HAP-1 (cell line): Measurements from ENCODE around the gene CD38.

Experiments
- DNase-seq, 2 experiments: peaks; one replicate each; pipeline ENCODE4 v3.0.0-alpha.2; 2016 to 2020; ENCODE audit warnings: low spot score in 2 of 2
- H3K27me3 ChIP-seq: fragments of 250-450 bp; sonication (Bioruptor Pico); 2 replicates; pipeline ENCODE4 v1.5.1; 2020; ENCODE audit warnings: low read depth, mild to moderate bottlenecking, moderate library complexity
- H3K36me3 ChIP-seq: fragments of 250-450 bp; sonication (Bioruptor Pico); replicated peaks from 2 replicates; pipeline ENCODE4 v1.5.1; 2020; ENCODE audit warnings: mild to moderate bottlenecking
- H3K4me1 ChIP-seq: fragments of 250-450 bp; sonication (Bioruptor Pico); 2 replicates; pipeline ENCODE4 v1.5.1; 2020; ENCODE audit warnings: mild to moderate bottlenecking
- H3K4me3 ChIP-seq: fragments of 250-450 bp; sonication (Bioruptor Pico); 2 replicates; pipeline ENCODE4 v1.5.1; 2020; ENCODE audit warnings: mild to moderate bottlenecking, moderate library complexity
- H3K9me3 ChIP-seq: fragments of 250-450 bp; sonication (Bioruptor Pico); 2 replicates; pipeline ENCODE4 v1.5.1; 2020; ENCODE audit warnings: mild to moderate bottlenecking, moderate library complexity
- in situ Hi-C: fragments of 300-500 bp; cut with MboI; formaldehyde crosslinking; loops from 3 replicates; pipeline ENCODE4 v1.14.3; 2020; ENCODE audit warnings: low sequenced_read_pairs, inconsistent platforms, mixed read lengths

The CD38 gene

DNA sequence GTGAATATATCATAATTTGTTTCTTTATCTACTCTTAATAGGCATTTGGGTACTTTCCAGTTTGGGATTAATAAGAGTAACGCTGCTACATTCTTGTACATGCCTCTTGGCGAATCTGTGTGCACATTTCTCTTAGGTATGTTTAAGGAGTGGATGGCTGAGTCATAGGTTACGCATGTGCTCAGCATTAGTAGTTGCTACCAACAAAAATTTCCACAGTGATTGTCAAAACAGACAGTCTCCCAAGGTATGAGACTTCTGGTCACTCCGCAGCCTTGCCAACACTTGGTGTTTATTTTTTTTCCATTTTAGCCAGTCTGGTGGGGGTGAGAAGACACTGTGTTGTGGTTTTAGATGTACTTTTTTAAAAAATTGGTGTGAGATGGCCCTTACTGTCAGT lies 115.8 kb downstream of the CD38 start:
- H3K9me3 ChIP-seq, result no peaks in the 10 kb centered on the region
- H3K4me1 ChIP-seq, result no peaks in the 10 kb centered on the region
- H3K4me3 ChIP-seq, result no peak overlapping the region
- H3K27me3 ChIP-seq, result no peaks in the 10 kb centered on the region; the same call in 1 of the 2 replicates
- no peaks in the 10 kb centered on the region for H3K36me3 ChIP-seq
- in situ Hi-C loops, result no loop called here
- no peak for DNase-seq

DNA sequence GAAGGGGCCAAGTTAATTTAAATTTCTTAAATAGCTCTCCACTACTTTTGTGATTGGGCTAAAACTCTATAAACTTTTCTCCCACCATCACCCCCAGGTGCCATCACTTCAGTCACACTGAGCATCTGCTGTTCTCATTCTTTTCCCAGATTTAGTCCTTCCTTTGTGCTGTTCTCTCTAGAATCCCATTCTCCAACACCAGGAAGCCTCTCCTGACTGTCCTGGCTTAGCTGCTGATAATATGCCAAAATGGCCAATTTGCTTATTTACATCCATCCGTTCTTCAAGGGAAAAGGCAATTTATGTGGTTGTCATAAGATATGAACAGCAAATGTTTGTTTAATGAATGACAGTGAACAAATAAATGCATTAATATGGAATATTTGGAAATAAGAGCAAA lies 116.3 kb downstream of the CD38 start:
- in situ Hi-C loops, result no loop called here
- Histone ChIP-seq H3K4me3 (no peak overlapping the region), H3K36me3 (no peaks in the 10 kb centered on the region), H3K4me1 (no peaks in the 10 kb centered on the region), H3K27me3 (no peaks in the 10 kb centered on the region; the same call in 1 of the 2 replicates), H3K9me3 (no peaks in the 10 kb centered on the region)
- no peak for DNase-seq

DNA sequence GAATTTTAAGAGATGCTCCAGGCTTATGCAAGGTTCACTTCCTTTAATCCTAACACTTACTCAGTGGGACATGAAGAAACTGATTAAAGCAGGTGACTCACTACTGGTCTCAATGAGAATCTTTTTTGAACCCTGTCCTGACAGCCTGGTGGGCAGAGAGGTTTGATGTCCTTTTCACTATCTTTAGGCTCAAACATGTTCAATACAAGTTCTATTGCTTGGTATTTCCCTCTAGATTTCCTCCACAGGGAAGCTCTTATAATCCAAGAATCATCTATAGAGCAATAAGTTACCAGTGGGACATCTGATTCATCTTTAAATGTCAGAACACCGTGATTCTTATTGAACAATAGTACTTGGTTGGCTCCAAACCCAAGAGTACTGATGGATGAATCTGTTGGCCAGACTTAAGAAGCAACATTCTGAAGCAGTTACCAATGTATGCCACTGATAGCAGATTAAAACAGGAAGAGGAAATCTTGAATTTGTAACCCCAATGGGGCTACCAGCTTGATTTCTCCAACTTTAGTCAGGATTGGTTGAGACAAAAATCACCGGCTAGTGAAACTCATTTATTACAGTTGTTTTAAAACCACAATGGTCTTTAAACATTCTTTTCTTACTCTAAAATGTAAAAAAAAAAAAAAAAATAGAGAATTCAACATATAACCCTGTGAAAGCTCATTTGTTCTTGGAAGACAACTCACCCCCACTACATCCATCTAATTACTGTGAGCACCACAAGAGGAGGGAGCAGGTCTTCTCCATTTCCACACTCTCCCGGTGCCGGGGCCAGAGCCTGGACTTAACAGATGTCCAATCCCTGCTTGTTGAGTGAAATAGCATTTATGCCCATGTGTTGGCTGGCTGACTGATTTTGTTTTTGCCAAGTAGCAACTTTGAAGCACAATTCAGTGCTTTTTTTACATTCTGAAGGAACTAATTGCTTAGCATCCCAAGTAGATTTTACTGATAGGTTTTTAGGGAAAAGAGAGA lies 117.1 kb downstream of the CD38 start:
- H3K27me3 ChIP-seq, result no peaks in the 10 kb centered on the region; the same call in 1 of the 2 replicates
- H3K36me3 ChIP-seq, result no peaks in the 10 kb centered on the region
- no peak for DNase-seq
- no peaks in the 10 kb centered on the region for H3K4me1 ChIP-seq
- in situ Hi-C loops, result no loop called here
- no peaks in the 10 kb centered on the region for H3K9me3 ChIP-seq
- no peak overlapping the region for H3K4me3 ChIP-seq

DNA sequence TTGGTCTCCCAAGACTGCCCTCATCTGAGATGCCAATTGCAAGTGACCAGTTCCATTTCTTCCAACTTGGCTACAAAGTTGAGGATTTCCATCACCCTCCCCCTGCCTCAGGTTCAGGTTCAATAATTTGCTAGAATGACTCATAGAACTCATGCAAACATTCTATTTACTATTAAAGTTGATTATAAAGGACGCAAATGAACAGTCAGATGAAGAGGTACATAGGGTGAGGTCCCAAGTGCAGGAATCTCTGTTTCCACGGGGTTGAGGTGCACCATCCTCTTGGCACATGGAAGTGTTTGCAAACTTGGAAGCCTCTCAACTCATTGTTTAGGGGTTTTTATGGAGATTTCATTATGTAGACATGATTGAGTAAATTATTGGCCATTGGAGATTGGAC lies 119.4 kb downstream of the CD38 start:
- H3K27me3 ChIP-seq, result no peaks in the 10 kb centered on the region; the same call in 1 of the 2 replicates
- H3K9me3 ChIP-seq, result no peaks in the 10 kb centered on the region
- DNase-seq, result no peak
- H3K36me3 ChIP-seq, result no peaks in the 10 kb centered on the region
- in situ Hi-C loops, result no loop called here
- H3K4me3 ChIP-seq, result no peak overlapping the region
- H3K4me1 ChIP-seq, result no peaks in the 10 kb centered on the region

DNA sequence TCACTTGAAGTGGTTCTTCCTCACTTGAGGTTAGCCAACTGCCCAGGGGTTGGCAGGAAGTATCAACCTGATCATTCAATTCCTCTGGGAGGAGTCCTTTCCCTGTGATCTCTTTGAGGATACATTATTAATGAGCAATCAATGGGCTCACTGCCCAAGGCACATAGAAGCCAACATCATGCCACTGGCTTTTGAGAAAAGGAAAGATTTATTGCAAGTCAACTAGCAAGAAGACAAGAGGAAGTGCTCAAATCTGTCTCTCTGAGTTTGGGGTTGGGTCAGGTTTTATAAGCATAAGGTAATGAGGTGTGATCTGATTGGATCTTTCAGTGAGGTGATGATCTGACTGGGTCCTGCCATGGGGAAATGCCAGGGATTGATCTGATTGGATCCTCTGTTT lies 120.8 kb downstream of the CD38 start:
- Histone ChIP-seq H3K27me3 (no peaks in the 10 kb centered on the region; the same call in 1 of the 2 replicates), H3K4me1 (no peaks in the 10 kb centered on the region), H3K36me3 (no peaks in the 10 kb centered on the region), H3K9me3 (no peaks in the 10 kb centered on the region), H3K4me3 (no peak overlapping the region)
- in situ Hi-C loops, result no loop called here
- DNase-seq, result no peak

DNA sequence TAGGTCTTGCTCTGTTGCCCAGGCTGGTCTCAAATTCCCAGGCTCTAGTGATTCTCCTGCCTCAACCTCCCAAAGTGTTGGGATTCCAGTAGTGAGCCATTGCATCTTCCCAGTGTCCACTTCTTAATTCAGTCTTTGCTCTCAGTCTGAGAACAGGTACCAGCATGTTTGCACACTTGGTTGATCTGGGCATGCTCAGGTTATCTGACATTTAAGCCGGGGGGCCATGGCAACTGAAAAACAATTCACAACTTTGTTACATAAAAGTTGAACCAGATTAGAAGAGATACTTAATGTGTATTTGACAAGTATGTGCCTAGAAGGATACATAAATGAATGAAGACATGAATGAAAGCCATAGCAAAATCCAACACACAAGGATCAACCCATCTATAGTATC lies 121.4 kb downstream of the CD38 start:
- Histone ChIP-seq H3K4me1 (no peaks in the 10 kb centered on the region), H3K9me3 (no peaks in the 10 kb centered on the region), H3K36me3 (no peaks in the 10 kb centered on the region), H3K27me3 (no peaks in the 10 kb centered on the region; the same call in 1 of the 2 replicates), H3K4me3 (no peak overlapping the region)
- in situ Hi-C loops, result no loop called here
- no peak for DNase-seq

DNA sequence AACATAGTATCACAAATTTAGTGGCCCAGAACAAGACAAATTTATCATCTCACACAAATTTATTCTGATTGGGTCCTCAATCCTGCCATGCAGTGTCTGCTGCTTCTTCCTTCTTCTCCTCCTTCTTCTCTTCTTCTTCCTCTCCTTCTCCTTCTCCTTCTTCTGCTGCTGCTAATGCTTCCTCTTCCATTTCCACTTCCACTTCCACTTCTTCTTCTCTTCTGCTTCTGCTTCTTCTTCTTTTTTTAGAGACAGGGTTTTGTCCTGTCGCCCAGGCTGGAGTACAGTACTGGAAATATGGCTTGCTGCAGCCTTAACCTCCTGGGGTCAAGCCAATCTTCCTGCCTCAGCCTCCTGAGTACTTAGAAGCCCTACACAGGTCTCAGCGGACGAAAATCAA lies 122.9 kb downstream of the CD38 start:
- Histone ChIP-seq H3K36me3 (no peaks in the 10 kb centered on the region), H3K9me3 (no peaks in the 10 kb centered on the region), H3K4me1 (no peaks in the 10 kb centered on the region), H3K4me3 (no peak overlapping the region), H3K27me3 (no peaks in the 10 kb centered on the region)
- in situ Hi-C loops, result no loop called here
- no peak for DNase-seq

DNA sequence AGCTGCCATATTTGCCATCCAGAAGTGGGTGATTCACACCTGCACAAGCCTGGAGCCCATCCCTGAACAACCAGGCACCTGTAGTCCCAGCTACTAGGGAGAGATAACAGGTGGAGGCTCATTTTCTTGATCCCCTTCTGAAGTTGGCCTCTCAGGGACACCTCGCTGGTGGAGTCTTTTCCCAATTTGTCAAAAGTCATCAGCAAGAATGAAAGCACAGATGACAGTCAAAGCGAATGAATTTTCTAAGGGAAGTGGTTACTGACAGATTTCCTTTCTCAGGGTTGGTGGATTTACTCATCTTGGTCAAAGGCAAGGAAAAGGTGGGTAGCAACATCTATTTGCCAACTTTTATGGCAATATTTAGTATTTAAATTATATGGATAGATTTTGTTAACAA lies 123.9 kb downstream of the CD38 start:
- Histone ChIP-seq H3K4me3 (no peak overlapping the region), H3K9me3 (no peaks in the 10 kb centered on the region), H3K27me3 (peaks cover 2% of the 10 kb centered on the region; the same call in 1 of the 2 replicates), H3K36me3 (no peaks in the 10 kb centered on the region), H3K4me1 (no peaks in the 10 kb centered on the region)
- DNase-seq, result no peak
- in situ Hi-C loops, result no loop called here

DNA sequence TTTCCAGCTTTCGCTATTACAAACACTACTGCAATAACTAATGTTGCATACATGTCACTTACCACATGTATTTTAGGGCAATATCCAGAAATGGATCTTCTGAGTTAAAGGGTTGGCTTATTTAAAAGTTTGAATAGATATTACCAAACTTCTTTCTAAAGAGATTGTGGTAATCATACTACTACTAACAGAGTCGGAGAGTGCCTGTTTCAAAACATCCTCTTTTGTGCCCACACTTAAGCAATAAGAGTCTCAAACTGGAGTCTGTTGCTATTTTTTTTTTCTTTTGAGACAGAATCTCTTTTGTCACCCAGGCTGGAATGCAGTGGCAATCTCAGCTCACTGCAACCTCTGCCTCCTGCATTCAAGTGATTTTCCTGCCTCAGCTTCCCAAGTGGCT lies 124.6 kb downstream of the CD38 start:
- Histone ChIP-seq H3K9me3 (no peaks in the 10 kb centered on the region), H3K27me3 (peaks cover 2% of the 10 kb centered on the region; the same call in 1 of the 2 replicates)
- in situ Hi-C loops, result no loop called here

More for the DNA sequence above, 124.6 kb downstream of the CD38 start:
- Histone ChIP-seq H3K4me3 (no peak overlapping the region), H3K4me1 (no peaks in the 10 kb centered on the region), H3K36me3 (no peaks in the 10 kb centered on the region)
- DNase-seq, result no peak
